ENCODE results near the gene KIAA1671. TPM values are rescaled to one million over a fixed set of nuclear protein-coding genes. Genes with fewer than 3 reads are reported as not detected.

The KIAA1671 gene
- polyA plus RNA-seq, 1 of the 3 experiments (the other 2 are of a cell fraction), result 7.4 TPM

GRCh38 chr22:25113316-25113721 is 160.8 kb downstream of the KIAA1671 start:
- Histone ChIP-seq H3K27me3 (ENCODE audit: insufficient read depth) (no peaks in the 10 kb centered on the region), H3K9me2 (no peaks in the 10 kb centered on the region), H3K36me3 (replicated peaks in 1 of 2; ENCODE audit: control insufficient read depth in 1 of 2, insufficient read depth in 2 of 2, low read length in 1 of 2) (no peaks in the 10 kb centered on the region), H3K4me3 (ENCODE audit: low read depth in 2 of 2, low read length in 1 of 2) (no peak overlapping the region), H3K9ac (no peak overlapping the region), H3F3A (replicated peaks; ENCODE audit: insufficient read depth) (no peaks in the 10 kb centered on the region), H3K4me1 (ENCODE audit: control insufficient read depth in 1 of 2, insufficient read depth in 2 of 2, low read depth in 1 of 2, low read length in 1 of 2) (peaks cover 0 to 14% of the 10 kb centered on the region in 2 experiments; a peak in 1 of 4 replicates), H2AFZ (ENCODE audit: low read depth) (no peak overlapping the region), H3K27ac (ENCODE audit: low read depth in 2 of 2, low read length in 1 of 2) (no peak overlapping the region), H3K9me3 (no peaks in the 10 kb centered on the region), H4K20me1 (ENCODE audit: insufficient read depth) (peaks cover 19% of the 10 kb centered on the region), H3K79me2 (ENCODE audit: insufficient read depth) (no peaks in the 10 kb centered on the region), H3K4me2 (no peak overlapping the region)
- CTCF ChIA-PET, result interaction anchor here (1.5 to 3.3 kb wide), 3 partner anchors 9 to 89 kb away, joined by 4 to 26 read pairs (median 5); no protein-coding TSS in a partner anchor
- POLR2A ChIA-PET, result no interaction called here
- WGBS (ENCODE audit: low lambda C conversion rate), result 86% methylated on average over 4 of the region's 7 CpGs
- no peak for TF ChIP-seq SIN3A (IDR thresholded peaks at IDR 0.05; ENCODE audit: borderline replicate concordance, low read depth, low read length)
- no peak for TF ChIP-seq ZBTB33 (IDR thresholded peaks at IDR 0.05; ENCODE audit: borderline replicate concordance, low read depth)
- no peak for TF ChIP-seq RFX5 (IDR thresholded peaks at IDR 0.05; ENCODE audit: low read length)
- TF ChIP-seq TAF1 (IDR thresholded peaks at IDR 0.05; ENCODE audit: borderline replicate concordance, low read depth, low read length), result no peak
- TF ChIP-seq IRF3 (IDR thresholded peaks at IDR 0.05; ENCODE audit: low read depth, low read length), result no peak
- no peak for TF ChIP-seq FOXJ3 (CRISPR knock-in tag; IDR thresholded peaks at IDR 0.05)
- TF ChIP-seq MAX (IDR thresholded peaks at IDR 0.05; ENCODE audit: low read depth), result no peak
- no peak for TF ChIP-seq USF2 (IDR thresholded peaks at IDR 0.05; ENCODE audit: borderline replicate concordance, low read depth, low read length)
- TF ChIP-seq RXRA (IDR thresholded peaks at IDR 0.05; ENCODE audit: borderline replicate concordance, low read depth), result no peak
- TF ChIP-seq PBX3 (IDR thresholded peaks at IDR 0.05), result no peak
- TF ChIP-seq EP300 (IDR thresholded peaks at IDR 0.05; ENCODE audit: borderline replicate concordance in 1 of 2, low read depth in 1 of 2, low read length in 1 of 2), result no peak
- DNase-seq, result no peak
